K562 (cell line): ENCODE measurements around the gene STK16. TPM values are rescaled to one million over a fixed set of nuclear protein-coding genes. Genes with fewer than 3 reads are reported as not detected.

ENCODE experiments used
- CHD2 ChIP-seq: IDR thresholded peaks from 2 replicates; pipeline ENCODE4 v1.6.1; 2011; ENCODE audit warnings: low read depth, low read length
- CHD4 ChIP-seq: fragments of 200-600 bp; sonication (generic); IDR thresholded peaks from 3 replicates; pipeline ENCODE4 v1.6.1; 2012; ENCODE audit warnings: low read depth, mild to moderate bottlenecking, mixed read lengths, low read length, inconsistent platforms; ENCODE audit not compliant: insufficient read depth, insufficient replicate concordance, poor library complexity, severe bottlenecking
- CHD7 ChIP-seq: fragments of 200-600 bp; sonication (generic); IDR thresholded peaks from one replicate; pipeline ENCODE4 v1.6.1; 2012; ENCODE audit warnings: mild to moderate bottlenecking, low read depth, low read length, inconsistent platforms
- ELK1 ChIP-seq: sonication (generic); formaldehyde crosslinking; IDR thresholded peaks from 2 replicates; pipeline ENCODE4 v1.8.1; 2022; ENCODE audit warnings: missing genetic modification reagents
- ERF ChIP-seq: fragments of 450-650 bp; formaldehyde crosslinking; IDR thresholded peaks from 2 replicates; pipeline ENCODE4 v1.4.0; 2020; ENCODE audit warnings: mild to moderate bottlenecking, mixed read lengths
- ETS1 ChIP-seq: conservative IDR thresholded peaks from 2 replicates; pipeline ENCODE4 v1.6.1; 2011; ENCODE audit warnings: low read depth, mild to moderate bottlenecking, low read length; ENCODE audit not compliant: control insufficient read depth
- MYC ChIP-seq, 2 experiments: fragments of 250-450 bp in 1 of 2; sonication (Bioruptor Pico) in 1 of 2; IDR thresholded peaks; 2 replicates each; pipeline versions ENCODE4 v1.5.1 to v1.6.1; 2012 to 2021; ENCODE audit warnings: low read depth in 2 of 2, borderline replicate concordance in 1 of 2, improper control_type of control experiment in 1 of 2, low read length in 1 of 2, mild to moderate bottlenecking in 1 of 2, moderate library complexity in 1 of 2
- NELFE ChIP-seq: IDR thresholded peaks from 2 replicates; pipeline ENCODE4 v1.6.1; 2011; ENCODE audit warnings: mild to moderate bottlenecking; ENCODE audit not compliant: insufficient read depth, insufficient read length
- NFRKB ChIP-seq: fragments of 450-650 bp; IDR thresholded peaks from 2 replicates; pipeline ENCODE4 v1.6.1; 2016; ENCODE audit warnings: low read depth
- PHB ChIP-seq: fragments of 250-450 bp; sonication (Bioruptor Pico); IDR thresholded peaks from 2 replicates; pipeline ENCODE4 v1.5.0; 2021
- ZNF586 ChIP-seq: fragments of 450-650 bp; formaldehyde crosslinking; conservative IDR thresholded peaks from 2 replicates; pipeline ENCODE4 v1.4.0; 2020; ENCODE audit warnings: mild to moderate bottlenecking, moderate library complexity
- ZNF764 ChIP-seq: fragments of 250-450 bp; sonication (Bioruptor Pico); IDR thresholded peaks from 2 replicates; pipeline ENCODE4 v1.4.0; 2020; ENCODE audit warnings: low read depth, mild to moderate bottlenecking, moderate library complexity
- polyA plus RNA-seq, 8 experiments: library from polyadenylated mRNA; depleted of rRNA in 4 of 8; stranded (reverse) in 5 of 8; unstranded in 3 of 8; fragments of >200 nt; fragmentation: Nextera tagmentation in 2 of 8; fragmentation: Illumina TruSeq in 1 of 8; extraction: Ambion mirVana in 2 of 8; extraction: Trizol in 1 of 8; gene quantifications; 2 replicates each; pipeline versions ENCODE4 v1.2.1 to v1.2.3, GENCODE V29; 2011 to 2014; ENCODE audit warnings: inconsistent platforms in 1 of 8, missing spikeins in 1 of 8
- total RNA-seq, 7 experiments: library from RNA; depleted of rRNA in 6 of 7; stranded (reverse); fragments of >200 nt in 6 of 7; fragmentation: Illumina TruSeq in 2 of 7; extraction: Trizol in 2 of 7; gene quantifications; 2 replicates each; pipeline versions ENCODE4 v1.2.1 to v1.2.3, GENCODE V29; 2011 to 2021; ENCODE audit warnings: low replicate concordance in 1 of 7

Gene STK16
- total and polyA plus RNA-seq, 9 of the 15 experiments (the other 6 are each of a cell fraction or from before 2014, with no cell fraction given), result 5.4 to 36.2 (median 17.8) TPM

- TF ChIP-seq CHD7 (no peak), CHD2 (no peak; the same call in 1 of the 2 replicates), ETS1 (0 out of 2 replicates have a peak, but pooled peaks have one; percentile 17), MYC (IDR thresholded peaks at IDR 0.05; ENCODE audit: low read depth, low read length) (peak; percentile 60; the same call in 1 of the 2 replicates), MYC (CRISPR knock-in tag; IDR thresholded peaks at IDR 0.05; ENCODE audit: borderline replicate concordance, low read depth) (peak; percentile 75; the same call in 1 of the 2 replicates), NFRKB (no peak), ELK1 (CRISPR knock-in tag) (no peak), ZNF586 (CRISPR knock-in tag) (no peak), ERF (peak; percentile 87), NELFE (no peak), PHB (CRISPR knock-in tag) (no peak), ZNF764 (CRISPR knock-in tag) (no peak), CHD4 (no peak)
Measured at GRCh38 chr2:219218732-219219701, 26.3 kb upstream of the STK16 start, which contains the start of gene ABCB6 (continued).
